Stimulated activated CD4-positive, alpha-beta T cell treated with anti-CD3 and anti-CD28 coated beads, Interleukin-15, amount 100 ng/mL, for 1 hour (primary cell): ENCODE data around the gene SMAP2.

Source experiments
- DNase-seq, 2 donors: peaks; one replicate each; pipeline ENCODE4 v3.0.0-alpha.2; 2020; ENCODE audit warnings: low read depth in 1 of 2, low spot score in 1 of 2

Gene SMAP2

DNA sequence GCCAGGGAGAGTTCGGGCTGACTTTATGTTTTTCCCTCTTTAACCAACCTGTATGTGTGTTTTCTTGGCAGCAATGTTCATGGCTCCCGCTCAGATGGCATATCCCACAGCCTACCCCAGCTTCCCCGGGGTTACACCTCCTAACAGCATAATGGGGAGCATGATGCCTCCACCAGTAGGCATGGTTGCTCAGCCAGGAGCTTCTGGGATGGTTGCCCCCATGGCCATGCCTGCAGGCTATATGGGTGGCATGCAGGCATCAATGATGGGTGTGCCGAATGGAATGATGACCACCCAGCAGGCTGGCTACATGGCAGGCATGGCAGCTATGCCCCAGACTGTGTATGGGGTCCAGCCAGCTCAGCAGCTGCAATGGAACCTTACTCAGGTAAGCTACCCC, 43.2 kb downstream of the SMAP2 start:
- DNase-seq: no peak

GRCh38 chr1:40421431-40422384, 48.2 kb downstream of the SMAP2 start:
- no peak for DNase-seq

GRCh38 chr1:40422630-40423263, 49.2 kb downstream of the SMAP2 start:
- DNase-seq: no peak

- no peak for DNase-seq
Observed at GRCh38 chr1:40423264-40423642, 49.7 kb downstream of the SMAP2 start.

DNA sequence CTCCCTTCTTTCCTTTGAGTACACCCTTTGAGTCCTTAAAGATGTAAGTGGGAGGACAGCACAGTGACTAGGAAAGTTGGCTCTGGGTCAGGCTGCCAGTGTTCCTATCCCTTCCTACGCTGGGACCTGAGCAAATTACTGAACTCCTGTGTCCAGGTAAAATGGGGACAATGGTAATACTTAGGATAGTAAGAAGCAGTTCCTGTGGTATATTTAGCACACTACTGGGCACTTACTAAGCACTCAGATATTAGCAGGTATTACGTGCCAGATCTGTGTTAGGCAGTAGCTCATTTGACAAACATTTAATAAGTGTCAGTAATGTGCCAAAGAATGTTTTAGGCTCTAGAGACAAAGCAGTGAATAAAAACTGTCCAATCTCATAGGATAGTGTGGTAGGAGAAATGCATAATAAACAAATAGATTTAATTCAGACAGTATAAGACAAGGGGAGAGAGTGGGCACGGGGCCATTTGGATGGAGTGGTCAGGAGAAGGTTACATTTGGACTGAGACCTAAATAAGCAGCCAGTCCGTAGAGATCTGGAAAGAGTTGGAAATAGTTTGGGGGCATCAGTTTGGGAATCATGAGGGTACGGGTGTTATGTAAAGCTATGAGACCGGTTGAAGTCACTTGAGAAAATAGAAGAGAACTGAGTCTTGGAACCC, 50.6 kb downstream of the SMAP2 start:
- no peak for DNase-seq

- DNase-seq: no peak
Observed at GRCh38 chr1:40425198-40425597, 51.7 kb downstream of the SMAP2 start.

GRCh38 chr1:40431385-40431784, 57.9 kb downstream of the SMAP2 start:
- no peak for DNase-seq

DNA sequence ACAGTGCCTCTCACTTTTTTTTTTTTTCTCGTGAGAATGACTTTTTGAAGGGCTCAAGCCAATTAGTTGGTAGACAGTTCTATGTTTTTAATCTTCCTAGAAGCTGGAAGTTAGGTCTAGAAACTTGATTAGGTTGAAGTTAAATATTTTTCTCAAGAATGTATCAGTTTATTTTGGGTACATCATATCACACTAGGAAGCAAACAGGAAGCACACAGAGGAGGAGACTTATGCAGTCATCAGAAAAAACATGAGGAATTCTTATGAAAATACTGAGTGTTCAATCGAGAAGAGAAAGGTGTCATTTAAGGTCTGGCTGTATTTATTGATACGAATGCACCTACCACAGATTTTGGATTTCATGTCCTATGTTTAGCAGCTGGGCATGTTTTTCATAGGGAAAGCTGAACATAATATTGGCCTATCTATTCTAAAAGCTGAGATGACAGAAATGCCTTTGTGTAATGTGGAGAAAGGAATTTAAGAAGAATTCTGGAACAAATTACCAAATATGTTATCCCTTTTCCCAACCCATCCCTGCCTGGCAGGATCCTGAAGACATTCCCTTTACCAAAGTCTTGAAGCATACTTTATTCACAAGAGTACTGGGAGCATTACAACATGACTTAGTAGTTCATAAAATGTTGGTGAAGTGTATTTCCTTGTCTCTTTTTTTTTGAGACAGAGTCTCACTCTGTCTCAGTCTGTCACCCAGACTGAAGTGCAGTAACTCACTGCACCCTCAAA, 59.3 kb downstream of the SMAP2 start:
- no peak for DNase-seq

GRCh38 chr1:40435471-40435870, 61.9 kb downstream of the SMAP2 start:
- no peak for DNase-seq

GRCh38 chr1:40435876-40436275, 62.3 kb downstream of the SMAP2 start:
- no peak for DNase-seq

- DNase-seq: no peak
Observed at GRCh38 chr1:40438391-40439015, 65.0 kb downstream of the SMAP2 start.

GRCh38 chr1:40439247-40439646, 65.7 kb downstream of the SMAP2 start:
- no peak for DNase-seq

GRCh38 chr1:40449684-40450494, 76.4 kb downstream of the SMAP2 start, which contains the start of gene ZFP69B:
TSS of gene ZFP69B (plus strand) at chr1:40450476. CDS start at chr1:40450962, 486 bp downstream.
- DNase-seq: peak; percentile 77 to 83

DNA sequence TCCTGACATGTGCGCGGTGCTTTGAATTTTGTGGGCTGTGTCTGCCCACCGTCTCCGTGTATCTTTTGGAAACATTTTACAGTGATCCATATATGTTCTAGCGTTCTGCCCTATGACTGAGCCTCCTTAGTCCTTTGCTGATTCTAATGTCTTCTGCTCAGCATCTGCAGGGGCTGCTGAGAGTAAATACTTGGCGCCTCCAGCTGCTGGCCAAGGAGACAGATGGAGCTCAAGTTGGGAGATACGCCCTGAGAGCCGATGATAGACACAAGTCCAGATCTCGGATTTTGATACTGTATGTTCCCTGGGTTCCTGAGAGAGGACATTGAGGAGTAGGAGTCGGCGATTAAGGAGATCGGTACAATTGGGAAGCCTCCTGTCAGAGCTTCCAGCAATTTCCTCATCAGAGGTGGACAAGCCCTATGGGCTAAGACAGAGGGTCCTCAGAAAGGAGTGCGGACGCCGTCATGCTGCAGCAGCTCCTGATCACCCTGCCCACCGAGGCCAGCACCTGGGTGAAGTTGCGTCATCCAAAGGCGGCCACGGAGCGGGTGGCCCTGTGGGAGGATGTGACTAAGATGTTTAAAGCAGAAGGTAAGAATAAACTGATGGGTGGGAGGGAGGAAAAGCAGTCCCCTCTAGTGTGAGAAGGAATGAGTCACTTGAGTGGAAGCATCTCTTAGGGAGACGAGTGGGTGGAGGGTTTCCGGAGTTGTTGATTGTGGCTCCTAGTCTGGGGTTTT, 77.1 kb downstream of the SMAP2 start:
- peak; percentile 40 to 71 for DNase-seq

GRCh38 chr1:40451238-40451585, 77.7 kb downstream of the SMAP2 start:
- DNase-seq: no peak

DNA sequence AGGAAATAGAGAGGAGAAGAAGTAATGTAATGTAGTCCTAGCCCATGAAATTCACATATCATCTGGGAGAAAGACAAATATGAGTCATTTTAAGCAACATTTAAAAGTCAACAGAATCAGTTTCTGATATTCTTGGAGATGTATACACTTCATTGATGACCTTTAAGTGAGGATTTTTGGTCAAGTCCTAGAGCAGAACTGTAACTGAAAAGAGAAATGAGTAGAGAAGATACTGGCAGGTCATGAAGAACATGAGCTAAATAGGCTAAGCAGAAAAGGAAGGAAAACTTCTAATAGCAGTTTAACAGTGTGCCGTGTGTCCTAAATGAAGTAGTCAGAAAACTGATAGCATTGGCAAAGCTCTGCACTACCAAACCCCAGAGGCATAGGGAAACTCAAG, 81.3 kb downstream of the SMAP2 start:
- DNase-seq: no peak

DNA sequence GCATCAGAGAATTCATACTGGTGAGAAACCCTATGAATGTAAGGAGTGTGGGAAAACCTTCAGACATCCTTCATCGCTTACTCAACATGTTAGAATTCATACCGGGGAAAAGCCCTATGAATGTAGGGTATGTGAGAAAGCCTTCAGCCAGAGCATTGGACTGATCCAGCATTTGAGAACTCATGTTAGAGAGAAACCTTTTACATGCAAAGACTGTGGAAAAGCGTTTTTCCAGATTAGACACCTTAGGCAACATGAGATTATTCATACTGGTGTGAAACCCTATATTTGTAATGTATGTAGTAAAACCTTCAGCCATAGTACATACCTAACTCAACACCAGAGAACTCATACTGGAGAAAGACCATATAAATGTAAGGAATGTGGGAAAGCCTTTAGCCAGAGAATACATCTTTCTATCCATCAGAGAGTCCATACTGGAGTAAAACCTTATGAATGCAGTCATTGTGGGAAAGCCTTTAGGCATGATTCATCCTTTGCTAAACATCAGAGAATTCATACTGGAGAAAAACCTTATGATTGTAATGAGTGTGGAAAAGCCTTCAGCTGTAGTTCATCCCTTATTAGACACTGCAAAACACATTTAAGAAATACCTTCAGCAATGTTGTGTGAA, 89.5 kb downstream of the SMAP2 start:
- no peak for DNase-seq

- DNase-seq: no peak
Observed at GRCh38 chr1:40469327-40469726, 95.8 kb downstream of the SMAP2 start.
